GM18873 (cell line): ENCODE data around the gene ITPR1.
"Not testable (repeated sequence)": the region's sequence is repeated elsewhere in the genome, so short reads cannot be mapped to it uniquely, and the experiment has no call there.

Experiments used
- ATAC-seq: cut with Tn5 transposase; IDR thresholded peaks from one replicate; pipeline ENCODE4 v1.9.1; 2021; ENCODE audit warnings: mild to moderate bottlenecking, moderate library complexity, moderate number of reproducible peaks; ENCODE audit not compliant: unreplicated experiment, low FRiP score

ITPR1 gene

DNA sequence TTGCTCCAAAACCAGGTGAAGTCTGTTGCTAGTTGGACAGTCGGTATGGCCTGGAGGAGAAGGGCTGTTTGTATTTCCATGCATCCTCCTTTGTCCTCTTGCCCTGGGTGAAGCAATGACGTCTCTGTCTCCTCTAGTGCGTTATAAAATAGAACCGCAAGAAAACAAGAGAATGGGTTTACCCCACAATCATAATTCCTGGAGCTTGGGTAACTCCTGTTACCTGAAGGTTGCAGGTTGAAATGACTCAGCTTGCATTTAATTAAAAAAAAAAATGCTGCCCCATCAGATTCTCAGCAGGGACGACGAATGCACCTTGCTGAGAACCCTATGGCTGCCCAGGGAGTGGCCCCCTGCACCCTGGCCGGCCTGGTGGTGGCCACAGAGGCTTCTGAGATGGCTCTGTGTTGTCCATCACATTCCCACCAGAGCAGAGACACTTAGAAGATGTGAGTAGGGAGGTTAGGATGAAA, 257.9 kb downstream of the ITPR1 start:
- ATAC-seq, result no peak

DNA sequence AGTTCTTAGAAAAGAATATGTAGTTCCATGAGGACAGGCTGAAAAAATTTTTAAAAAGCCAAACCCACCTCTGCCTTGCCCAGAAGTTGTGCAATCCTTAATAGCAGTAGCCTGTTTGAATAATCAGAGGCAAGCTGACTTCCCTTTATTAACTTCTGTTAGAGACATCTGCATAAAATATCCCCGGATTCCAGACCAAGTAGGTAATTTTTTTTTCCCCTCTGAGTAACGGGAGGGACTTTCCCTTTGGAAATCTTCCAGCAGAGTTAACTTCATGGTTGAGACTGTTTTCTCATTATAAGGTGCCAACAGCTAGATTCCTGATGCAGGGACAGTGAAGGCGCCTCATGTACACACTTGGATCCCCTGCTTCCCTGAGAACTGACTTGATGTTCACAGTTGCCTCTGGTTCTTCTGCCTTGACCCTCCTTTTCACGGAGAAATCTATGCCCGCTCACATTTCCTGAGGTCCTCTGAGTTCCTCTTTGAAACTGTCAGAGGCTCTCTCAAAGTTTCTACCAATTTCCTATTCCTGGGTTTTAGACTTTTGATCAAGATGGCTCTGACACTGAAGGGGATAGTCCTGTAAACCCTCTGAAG, 258.5 kb downstream of the ITPR1 start:
- no peak for ATAC-seq

DNA sequence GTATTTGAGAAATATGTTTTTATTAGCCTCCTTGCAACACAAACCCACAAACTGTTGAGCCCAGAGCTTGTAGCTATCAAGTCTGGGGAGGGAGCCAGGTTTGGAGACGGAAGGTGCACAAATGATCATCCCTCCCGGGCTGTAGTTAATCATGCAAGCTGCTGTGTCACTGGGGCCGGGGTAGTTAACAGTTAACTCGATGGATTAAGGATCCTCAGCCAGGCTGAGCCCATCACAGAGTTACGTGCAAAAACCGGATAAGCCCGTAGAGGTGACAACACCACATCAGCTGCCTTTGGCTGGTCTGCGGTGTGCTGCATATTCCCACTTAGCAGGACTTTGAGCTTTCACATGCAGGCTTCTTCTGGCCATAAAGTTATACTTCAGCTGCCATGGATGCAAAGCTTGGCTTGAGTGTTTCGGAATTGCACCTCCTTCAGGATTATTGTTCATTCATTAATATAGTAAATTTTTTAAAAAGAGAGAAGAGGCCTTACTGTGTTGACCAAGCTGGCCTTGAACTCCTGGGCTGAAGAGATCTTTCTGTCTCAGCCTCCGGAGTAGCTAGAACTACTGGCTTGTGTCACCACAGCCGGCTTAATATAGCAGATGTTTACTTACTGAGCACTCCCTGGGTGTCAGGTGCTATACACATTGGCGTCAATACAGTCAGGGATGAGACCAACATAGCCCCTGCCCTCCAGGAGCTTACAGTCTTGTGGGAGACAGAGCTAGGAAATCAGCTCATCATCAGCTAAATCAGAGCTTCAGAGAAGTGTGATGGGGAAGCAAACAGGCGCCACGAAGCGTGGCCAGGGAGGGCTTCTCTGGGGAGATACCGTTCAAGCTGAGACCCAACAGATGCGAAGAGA, 259.3 kb downstream of the ITPR1 start:
- ATAC-seq, result no peak

DNA sequence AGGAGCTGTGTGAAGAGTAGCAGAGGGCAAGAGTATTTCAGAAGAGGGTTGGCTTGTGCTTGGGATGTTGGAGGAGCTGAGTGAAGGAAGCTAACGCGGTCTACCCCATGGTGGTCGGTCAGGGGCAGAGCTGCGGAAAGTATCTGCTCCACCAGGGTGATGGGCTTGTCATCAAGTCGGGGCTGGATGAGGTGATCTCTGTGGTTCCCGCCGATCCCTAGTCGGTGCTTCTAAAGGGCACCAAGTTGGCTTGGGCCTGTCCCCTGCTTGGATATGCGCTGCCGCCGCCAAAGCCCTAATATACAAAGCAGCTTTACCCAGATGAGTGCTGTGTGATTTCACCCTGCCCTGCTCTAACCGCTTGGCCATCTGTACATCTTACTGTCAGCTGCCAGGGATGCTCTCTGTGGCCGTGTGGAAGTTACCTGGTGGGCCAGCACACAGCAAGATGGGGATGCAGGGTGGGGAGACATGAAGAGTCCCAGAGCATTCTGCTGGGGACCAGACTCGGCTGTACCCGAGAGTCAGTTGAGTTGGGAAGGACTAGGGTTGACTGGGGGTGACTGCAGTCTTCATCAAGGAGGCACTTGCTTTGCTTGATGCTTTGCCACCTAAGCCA, 260.0 kb downstream of the ITPR1 start:
- ATAC-seq, result no peak

DNA sequence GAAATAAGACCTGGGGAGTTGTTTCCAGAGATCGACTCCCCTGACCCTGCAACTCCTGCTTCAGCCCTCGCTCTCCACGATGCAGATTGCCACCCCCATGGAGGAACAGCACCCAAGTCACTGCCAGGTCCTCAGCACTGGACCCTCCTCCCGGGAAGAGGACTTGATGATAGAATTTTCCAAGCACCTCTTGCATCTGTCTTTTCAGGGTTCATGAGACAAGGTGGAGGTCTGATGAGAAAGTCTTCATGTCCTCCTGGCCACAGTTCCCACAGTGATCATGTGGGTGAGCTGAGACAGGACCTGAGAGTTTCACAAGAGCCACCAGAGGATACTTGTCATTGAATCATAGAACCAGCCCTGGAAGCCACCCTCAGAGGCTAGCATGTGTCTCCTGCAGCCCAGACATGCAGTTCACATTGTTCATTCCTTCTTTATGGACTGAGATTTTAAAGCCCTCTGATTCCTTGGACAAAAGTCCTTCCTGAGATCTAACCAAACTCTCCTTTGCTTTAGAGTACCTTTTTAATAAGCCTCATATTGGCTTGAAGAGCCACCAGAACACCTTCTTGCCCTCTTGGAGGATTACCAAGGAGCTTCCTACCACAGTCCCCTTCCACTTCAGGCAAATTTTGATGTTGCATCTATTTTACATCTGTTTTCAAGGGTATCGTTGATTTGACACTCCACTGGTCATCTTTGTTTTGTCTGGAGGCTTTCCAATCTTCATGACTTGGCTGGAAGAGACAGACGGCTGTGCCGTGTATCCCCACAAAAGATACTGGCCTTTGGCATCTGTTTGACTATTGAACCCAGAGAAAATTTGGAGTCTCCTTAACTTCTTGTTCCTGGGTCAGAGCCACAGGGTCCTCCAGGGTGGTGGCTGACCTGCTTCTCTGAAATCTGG, 261.3 kb downstream of the ITPR1 start:
- peak; percentile 82 for ATAC-seq

DNA sequence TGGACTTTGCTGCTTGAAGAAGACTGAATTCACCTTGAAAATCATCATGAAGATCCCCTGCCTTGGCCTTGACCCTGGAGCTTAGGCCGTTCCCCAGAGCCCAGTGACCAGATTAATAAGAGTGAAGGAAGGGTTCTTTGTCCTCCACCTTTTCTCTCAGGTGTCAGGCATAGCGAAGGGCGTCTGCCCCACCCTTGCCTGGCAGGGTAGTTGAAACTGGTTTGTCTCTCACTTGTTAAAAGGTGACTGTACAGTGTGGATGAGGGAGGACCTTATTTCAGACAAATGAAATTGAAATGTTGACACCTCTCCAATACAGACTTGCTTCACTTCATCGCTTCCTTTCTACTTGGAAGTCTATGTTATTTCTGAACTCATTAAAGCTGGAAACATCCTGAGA, 262.4 kb downstream of the ITPR1 start:
- ATAC-seq, result no peak

DNA sequence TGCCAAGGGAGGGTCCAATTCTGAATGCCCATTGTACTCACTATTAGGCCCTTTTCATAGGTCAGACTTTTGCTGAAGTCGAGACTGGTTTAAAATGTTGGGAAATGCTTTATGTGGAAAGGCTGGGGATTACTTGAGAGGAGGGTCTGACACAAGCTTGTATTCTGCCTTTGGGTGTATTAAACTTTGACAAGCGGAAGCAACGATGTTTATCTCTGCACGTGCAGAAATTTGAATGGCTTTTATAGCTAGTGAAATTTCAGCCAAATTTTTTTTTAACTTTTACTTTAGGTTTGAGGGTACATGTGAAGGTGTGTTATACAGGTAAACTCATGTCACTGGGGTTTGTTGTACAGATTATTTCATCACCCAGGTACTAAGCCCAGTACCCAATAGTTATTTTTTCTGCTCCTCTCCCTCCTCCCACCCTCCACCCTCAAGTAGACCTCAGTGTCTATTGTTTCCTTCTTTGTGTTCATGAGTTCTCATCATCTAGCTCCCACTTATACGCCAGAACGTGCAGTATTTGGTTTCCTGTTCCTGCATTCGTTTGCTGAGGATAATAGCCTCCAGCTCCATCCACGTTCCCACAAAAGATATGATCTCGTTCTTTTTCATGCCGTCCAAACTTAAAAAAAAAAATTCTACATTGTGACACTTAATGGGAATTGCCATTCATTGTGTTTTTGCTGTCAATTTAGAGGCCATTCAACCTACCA, 263.1 kb downstream of the ITPR1 start:
- ATAC-seq, result no peak

DNA sequence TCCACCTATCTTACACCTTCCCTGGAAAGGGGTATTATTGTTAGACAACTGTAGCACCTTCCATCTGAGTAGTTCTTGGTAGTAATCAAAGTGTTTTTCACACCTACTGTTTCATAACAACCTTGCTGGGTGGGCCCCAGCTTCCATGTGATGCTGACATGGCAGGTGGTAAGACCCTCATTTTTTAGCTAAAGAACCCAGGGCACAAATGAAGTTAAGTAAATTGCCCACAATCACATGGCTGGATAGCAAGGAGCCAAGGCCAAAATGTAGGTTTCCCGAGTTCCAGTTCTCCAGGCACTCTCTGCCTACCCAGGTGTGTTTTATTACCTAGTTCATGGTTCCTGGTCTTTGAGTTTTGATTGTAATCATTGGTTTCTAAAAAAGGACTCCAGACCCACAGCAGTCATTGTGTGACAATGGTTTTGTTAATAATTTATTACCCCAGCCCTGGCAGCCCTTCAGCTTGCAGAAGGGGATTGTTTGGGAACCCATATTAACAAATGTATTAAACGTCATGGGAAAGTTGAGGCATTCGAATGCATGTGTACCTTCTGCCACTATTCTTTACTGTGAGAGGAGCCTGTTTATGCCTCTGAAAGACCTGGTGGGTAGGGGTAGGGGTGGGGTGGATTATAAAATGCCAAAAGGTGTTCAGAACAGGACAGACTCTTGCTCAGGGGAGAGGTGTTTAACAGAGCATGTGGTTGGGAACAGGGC, 263.9 kb downstream of the ITPR1 start:
- peak; percentile 45 for ATAC-seq

DNA sequence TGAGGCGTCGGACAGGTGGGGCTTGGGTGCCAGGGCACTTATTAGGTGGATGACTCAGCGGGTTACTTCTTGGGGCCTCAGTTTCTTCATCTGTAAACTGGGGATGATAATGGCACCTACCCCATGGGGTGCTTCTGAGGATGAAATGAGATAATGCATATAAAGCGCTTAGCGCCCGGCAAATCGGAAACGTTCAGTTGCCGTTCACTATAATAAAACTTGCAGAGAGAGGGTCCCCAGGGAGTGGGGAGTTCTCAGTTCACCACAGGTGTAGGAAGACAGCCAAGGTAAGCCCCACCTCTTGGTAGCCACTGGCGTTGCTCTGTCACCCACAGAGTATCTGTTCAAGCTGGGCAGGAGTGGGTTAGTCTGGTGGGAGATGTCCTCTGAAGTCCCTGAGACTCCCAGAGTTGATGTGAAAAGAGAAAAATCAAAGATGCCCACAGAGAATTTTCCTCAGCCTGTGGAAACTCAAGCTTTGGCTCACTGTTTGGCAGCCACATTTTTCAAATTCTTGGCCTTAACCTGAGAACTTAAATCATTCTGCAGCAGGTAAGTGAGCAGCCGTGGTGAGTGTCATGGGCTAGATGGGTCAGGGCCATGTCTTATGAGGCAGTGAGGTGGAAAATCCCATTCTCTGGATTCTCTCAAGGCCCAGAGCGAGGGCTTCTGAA, 264.6 kb downstream of the ITPR1 start:
- ATAC-seq, result no peak

DNA sequence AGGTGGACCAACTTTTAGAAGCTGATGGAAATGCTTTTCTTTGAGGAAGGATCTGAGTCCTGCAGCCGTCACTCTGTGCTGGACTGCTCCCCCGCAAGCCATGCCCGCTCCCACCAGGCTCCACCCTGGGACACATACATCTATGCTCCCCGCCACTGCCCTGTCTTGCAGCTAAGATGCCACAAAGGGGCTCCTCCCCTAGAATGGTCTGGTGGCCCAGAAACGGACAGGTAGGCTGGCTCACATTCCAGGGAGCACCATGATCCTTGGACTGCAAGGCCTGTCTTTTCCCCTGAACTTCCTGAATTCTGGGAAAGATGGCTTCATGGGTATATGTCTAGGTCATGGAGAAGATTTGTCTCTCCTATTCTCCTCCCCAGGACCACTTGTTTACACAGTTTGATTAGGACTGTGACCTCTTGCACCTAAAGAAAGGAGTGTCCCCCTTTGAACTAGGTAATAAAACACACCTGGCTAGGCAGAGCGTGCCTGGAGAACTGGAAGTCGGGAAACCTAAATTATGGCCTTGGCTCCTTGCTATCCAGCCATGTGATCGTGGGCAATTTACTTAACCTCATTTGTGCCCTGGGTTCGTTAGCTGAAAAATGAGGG, 265.2 kb downstream of the ITPR1 start:
- no peak for ATAC-seq

DNA sequence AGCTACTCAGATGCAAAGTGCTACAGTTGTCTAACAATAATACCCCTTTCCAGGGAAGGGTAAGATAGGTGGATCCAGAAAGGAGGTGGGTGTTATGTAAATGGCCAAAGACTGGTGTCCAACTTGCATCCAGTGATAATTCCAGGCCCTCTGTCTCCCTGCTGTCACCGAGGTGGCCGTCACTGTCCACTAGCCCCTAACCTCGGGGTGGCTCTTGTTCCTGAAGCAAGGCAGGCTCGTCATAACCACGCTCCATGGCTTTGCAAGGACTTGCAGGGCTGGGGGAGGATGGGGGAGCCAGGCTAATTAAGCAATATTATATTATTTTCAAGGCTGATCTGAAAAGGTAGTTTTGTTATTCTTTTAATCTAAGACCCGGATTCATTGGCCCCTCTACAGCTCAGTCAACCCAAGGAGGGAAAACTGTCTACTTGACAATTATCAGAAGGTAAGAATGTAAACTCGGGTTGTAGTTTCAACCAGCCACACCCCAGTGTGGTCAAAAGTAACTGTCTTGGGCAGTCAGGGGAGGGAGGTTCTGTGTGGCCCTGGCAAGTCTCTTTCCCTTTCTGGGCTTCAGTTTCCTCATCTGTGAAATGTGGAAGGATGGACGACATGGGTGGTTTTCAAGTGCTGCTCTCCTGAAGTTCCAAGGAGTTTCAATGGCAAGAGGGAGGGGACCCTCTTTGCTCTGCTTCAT, 266.0 kb downstream of the ITPR1 start:
- no peak for ATAC-seq

DNA sequence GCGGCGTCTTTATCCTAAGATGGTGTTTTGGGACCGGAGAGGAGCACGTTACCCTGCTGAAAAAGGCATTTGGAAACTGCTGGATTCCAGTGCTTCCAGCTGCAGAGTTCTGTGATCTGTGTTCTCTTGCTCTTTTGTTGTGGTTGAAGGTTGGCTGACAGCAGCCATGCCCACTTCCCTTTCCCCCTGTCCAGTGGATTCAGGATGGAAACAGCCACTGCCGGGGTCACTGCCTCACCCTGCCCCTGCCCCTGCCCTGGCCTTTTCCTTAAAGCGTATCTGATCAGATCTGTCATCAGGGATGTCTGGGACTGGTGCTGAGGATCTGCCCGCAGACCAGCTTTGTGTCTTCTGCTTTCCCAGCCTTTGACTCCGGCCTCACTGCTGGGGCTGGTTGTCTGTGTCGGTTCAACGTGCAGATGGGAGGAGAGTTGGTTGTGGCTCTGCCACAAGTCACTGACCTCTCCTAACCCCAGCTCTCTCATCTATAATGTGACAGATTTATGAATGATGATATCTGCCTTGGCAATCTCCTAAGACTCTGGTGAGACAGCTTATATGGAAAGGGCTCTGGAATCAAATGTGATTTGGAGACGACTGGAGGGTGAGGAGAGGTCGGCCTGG, 266.7 kb downstream of the ITPR1 start:
- no peak for ATAC-seq

DNA sequence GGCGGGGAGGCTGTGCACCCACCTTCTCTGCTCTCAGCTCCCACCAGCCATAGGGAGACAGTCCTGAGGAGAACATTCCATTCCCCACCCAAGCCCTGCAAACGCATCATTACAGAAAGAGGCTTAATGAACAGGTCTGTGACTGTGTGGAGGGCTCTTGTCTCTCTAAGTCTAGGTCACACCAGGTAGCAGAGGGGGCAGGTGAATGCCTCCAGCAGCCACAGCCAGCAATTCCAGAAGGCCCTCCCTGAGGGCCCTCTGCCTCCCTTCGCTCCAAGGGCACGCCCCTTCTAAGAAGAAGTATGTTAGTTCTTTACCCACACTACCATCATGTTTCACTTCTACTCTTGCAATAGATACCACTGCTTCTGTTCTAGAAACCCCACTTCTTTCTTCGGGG, 268.6 kb downstream of the ITPR1 start:
- no peak for ATAC-seq

DNA sequence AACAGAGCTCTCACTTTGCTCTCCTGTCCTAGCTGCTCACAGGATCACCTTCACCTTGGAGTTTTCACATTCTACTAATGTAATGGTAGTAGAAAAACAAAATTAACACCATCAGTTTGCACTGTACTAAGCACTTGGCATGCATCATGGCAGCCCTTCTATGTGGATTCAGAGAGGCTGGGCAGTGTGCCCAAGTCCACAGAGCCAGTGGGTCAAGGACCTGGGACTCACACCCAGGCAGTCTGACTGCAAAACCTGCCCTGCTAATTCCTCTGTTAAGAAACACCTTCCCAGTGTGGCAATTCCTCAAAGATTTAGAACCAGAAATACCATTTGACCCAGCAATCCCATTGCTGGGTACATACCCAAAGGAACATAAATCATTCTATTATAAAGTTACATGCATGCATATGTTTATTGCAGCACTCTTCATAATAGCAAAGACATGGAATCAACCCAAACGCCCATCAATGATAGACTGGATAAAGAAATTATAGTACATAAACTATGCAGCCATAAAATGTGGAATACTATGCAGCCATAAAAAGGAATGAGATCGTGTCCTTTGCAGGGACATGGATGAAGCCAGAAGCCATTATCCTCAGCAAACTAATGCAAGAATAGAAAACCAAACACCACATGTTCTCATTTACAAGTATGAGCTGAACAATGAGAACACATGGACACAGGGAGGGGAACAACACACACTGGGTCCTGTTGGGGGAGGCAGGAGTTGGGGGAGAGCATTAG, 269.5 kb downstream of the ITPR1 start:
- ATAC-seq, result not testable (repeated sequence)

DNA sequence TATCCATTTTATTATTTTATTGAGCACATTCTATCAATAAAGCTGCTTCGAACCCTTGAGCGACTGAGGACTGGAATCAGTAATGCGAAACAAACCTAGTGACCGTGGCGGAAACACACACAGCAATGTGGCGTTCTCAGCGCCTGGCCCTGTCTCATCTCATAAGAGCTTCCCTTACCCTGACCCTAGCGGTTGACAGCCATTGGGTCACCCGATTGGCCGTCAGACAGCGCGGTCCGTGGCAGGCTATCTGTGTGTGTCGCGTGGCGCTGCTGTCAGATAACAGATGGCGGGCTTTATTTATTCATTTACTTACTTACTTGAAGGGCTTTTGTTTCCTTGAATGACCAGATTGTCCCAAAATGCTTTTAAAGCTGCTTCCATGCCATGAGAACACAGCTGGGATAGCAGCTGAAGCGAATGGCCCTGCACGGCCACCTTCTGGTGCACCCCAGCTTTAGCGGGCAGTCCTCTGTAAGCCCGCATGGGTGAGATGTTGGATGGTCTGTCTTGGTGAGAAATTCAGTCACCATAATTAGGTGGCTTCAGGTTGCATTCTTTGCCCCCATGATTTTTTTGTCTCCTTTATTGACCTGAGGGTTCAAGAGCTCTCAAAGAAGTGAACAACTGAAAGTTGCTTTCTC, 270.6 kb downstream of the ITPR1 start:
- ATAC-seq, result no peak

DNA sequence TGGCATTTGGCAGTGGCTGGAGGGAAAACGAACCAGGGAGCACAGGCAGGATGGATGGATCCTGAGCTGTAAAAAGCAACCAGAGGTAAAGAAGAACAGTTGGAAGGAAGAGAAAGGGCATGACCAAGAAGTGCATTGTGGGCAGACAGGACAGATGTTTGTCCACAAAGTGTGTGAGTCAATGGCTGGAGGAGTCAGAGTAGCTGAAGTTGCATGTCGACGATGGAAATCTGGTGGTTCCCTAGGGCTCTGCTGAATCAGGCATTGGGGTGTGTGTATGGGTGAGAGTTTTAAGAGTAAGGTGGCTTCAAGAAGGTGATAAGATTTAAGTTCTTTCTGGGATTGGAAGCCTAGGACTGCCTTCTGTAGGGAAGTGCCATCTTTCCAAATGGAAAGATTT, 272.1 kb downstream of the ITPR1 start:
- ATAC-seq, result no peak
